GM08714 (cell line): ENCODE measurements around the gene MACF1.
"Not testable (repeated sequence)": the region's sequence is repeated elsewhere in the genome, so short reads cannot be mapped to it uniquely, and the experiment has no call there.

Source experiments
- H3K4me3 ChIP-seq: fragments of 200-500 bp; sonication (Bioruptor generic); 2 replicates; pipeline ENCODE4 v1.5.1; 2014; ENCODE audit warnings: mild to moderate bottlenecking, low read length, inconsistent platforms
- ZNF274 ChIP-seq: IDR thresholded peaks from 2 replicates; pipeline ENCODE4 v1.6.1; 2012; ENCODE audit warnings: mild to moderate bottlenecking, low read depth, low read length

The MACF1 gene

DNA sequence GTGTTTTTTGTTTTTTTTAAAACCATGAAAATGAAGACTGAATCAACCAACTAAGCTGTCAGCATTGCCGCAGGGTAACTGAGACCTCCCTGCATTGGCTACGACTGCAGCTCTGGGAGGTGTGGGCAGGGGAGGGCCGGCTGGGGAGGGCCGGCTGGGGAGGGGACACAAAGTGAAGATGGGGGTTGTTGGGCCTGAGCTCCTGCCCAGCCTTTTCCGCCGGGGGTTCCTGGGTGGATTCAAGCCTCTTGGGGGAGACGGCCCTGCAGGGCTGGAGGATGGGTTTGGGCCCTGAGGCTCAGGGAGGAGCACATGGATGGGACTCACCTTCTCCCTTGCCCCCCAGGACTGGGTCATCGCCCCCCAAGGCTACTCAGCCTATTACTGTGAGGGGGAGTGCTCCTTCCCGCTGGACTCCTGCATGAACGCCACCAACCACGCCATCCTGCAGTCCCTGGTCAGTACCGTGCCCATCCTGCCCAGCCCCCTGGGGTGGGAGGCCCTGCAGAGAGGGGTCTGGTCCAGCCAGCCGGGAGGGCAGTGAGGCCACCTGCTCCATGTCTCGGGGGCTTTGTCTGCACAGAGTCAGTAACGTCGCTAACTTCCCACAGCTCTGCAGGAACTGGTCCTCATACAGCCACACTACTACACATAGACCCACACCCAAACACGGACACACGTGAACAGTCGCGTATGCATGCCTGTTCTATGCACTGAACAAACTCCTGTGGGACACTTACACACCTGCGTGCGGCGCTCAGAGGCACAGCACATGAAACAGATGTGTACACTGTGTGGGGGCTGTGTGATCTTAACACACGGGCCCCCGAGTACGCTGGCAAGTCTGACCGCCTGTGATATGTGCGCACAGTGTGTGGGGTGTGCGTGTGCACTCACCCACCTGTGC is 318.4 kb downstream of the MACF1 start:
- no peak overlapping the region for H3K4me3 ChIP-seq
- no peak for TF ChIP-seq ZNF274

DNA sequence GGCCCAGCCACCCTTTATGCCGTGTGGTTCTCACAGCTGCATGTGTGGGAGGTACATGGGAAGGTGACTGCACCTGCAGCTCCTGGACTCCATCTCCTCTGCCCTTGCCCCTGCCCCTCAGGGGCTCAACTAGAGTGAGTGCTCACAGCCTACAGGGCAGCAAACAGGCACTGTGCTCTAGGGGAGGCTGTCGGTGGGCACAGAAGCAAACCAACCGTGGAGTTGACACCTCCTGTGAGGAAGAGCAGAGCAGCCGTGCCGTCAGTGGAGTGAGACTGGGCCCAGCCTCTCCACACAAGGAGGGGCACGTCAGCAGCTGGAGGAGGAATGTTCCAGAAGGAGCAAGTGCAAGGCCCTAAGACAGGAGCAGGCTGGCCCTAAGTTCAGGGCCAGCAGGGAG is 319.7 kb downstream of the MACF1 start:
- TF ChIP-seq ZNF274, result no peak
- no peak overlapping the region for H3K4me3 ChIP-seq

DNA sequence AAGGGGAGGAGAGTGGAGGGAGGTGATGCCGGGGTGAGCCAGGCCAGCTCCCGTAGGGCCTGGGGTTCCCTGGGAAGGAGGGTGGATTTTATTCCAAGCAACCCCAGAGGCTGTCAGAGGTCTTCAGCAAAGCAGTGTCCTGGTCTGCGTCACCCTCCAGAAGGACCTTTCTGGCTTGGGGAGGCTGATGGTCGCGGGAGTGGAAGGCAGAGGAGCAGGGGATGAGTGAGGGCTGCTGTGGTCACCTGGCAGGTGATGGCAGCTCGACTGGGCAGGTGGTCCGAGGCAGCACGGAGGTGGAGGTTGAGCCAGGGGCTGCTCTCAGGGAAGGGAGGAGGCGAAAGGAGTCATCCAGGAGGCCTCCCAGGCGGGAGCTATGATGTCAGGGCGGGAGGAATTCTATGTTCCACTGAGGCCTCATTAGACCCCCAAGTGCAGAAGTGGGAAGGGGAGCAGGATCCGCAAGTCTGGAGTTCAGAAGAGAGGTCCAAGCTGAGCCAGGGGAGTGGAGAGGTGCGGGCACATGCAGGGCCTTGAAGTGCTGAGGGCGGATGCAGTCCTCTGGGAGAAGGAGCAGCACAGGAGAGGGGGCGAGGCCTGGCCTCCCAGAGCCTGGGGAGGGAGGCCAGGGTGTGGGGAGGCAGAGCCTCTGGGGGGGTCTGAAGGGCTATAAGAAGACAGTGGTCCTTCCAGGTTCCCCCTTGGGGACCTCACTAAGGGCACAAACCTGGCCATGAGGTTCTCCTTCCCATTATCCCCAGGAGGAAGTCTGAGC is 320.3 kb downstream of the MACF1 start:
- no peak overlapping the region for H3K4me3 ChIP-seq
- TF ChIP-seq ZNF274, result no peak

DNA sequence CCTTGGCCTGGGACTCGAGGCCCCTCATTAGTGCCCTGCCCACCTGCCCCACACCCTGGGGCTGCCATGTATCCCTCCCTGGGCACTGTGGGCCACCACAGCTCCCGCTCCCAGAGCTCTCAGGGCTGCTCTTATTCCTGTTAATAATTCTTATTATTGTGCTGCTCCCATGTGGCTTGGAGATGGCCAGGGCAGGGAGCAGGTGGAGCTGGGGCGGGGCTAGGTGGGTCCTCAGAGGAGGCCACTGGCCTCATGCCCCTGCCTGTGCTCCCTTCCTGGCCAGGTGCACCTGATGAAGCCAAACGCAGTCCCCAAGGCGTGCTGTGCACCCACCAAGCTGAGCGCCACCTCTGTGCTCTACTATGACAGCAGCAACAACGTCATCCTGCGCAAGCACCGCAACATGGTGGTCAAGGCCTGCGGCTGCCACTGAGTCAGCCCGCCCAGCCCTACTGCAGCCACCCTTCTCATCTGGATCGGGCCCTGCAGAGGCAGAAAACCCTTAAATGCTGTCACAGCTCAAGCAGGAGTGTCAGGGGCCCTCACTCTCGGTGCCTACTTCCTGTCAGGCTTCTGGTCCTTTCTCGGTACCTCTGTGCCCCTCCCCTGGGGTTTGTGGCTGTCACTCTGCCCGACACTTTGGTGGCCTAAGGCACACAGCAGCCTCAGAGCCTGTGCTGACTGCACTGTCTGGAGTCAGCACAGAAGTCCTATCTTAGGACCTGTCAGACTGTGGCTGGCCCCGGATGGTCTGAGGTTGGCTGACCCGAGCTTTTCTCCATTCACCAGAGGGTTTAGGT is 321.1 kb downstream of the MACF1 start:
- no peak overlapping the region for H3K4me3 ChIP-seq
- TF ChIP-seq ZNF274, result no peak

DNA sequence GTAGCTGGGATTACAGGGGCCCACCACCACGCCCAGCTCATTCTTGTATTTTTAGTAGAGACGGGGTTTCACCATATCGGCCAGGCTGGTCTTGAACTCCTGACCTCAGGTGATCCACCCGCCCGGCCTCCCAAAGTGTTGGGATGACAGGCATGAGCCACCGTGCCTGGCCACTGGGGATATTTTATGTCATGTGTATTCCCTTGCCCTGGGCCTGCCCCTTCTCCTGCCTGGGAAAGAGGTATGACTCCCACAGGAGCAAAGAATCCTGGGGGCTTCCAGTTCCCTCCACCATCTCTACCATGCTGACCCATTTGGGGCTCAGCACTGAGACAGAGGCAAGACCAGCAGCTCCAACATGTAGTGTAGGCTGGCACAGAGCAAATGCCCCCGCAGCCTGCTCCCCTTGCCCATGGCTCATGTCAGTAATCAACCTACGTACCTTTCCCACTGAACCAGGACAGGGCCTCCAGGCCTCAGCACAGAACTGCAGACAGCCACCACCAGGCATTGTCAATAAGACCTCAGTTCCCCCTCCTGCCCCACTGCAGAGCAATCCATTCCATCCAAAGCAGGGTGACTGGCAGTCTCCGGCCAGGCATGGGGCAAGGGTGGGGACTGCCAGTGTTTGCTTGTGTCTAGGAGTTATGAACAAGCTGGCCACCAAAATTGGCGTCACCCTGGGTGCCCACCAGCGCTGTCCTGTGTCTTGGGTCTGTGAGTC is 322.1 kb downstream of the MACF1 start:
- TF ChIP-seq ZNF274, result no peak
- no peak overlapping the region for H3K4me3 ChIP-seq

DNA sequence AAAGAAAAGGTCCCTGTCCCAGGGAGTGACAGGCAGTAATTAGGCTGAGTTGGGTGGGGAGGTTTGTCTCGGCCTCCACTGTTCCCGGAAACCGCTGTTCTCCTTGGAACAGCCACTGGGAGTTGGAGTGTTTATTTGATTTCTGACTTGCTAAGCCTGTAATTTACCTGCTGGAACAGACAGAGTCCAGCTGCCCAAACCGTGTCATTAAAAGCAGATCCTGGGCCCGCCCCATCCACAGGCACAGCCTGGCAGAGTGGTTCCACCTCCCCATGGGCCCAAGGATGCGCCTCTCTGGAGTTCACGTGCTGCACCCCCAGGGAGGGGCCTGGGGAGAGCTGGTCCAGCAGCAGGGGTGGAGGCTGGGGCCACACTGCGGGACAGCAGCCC is 322.7 kb downstream of the MACF1 start:
- not testable (repeated sequence) for H3K4me3 ChIP-seq

DNA sequence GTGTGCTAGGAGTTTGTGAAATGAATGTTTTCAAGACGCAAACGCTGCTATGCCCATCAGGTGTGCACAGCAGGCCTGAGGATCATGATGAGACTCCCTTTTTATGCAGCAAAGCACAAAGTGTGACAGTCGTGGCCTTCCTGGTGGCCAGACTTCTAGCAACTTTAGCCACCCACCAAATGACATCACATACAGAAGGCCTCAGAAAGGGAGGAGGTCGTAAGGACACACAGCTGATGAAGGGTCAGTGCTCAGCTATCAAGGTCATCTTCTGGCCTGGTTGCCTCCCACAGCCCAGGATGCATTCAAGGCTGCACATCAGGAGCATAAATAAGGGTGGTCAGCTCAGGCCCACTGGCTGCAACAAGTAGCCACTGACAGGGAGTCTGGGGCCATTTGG is 323.6 kb downstream of the MACF1 start:
- no peak for TF ChIP-seq ZNF274
- H3K4me3 ChIP-seq, result no peak overlapping the region

DNA sequence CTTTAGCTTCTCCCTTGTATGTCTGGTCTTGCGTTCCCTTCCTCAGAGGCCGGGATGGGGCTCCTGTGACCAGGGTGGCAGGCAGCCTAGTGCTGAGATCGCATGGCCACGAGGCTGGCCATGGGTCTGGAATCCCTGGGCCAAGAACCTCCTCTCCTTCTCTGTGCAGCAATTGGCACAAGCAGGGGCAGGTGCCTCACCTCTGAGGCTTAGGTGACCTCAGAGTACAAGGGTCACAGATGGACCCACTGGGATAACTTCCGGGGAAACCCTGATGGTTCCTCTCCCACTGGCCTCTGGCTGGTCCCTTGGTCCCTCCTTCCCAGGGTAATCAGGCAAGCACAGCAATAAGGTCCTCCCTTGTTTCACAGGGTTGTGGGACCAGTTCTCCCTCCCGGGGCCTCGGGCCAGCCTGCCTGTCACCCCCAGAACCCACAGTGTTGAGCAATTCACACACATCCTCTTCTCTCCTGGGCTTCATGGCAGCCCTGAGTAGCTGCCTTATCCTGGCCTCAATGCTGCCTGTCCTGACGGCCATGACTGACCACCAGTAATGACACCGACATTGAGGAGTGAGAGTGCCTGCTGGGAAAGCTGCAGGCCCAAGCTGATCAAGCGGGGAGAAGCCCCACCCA is 325.5 kb downstream of the MACF1 start:
- no peak overlapping the region for H3K4me3 ChIP-seq
- TF ChIP-seq ZNF274, result no peak

DNA sequence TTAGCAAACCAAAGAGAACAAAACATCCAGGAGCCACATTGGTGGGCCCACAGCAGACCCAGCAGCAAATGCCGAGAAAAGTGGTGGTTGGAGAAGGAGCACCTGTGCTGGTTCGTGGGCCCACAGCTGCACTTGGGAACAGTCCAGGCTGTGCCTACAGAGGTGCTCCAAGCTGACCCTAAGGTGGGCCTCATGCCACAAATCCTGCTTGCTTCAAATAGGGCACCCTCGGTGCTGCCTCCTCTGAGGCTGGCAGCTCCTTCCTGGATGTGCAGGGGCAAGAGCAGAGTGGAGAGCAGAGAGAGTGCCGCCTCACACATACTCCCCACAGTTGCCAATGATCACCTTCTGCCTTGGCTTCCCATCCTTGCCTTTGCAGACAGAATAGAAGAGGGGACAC is 327.0 kb downstream of the MACF1 start:
- H3K4me3 ChIP-seq, result no peak overlapping the region
- TF ChIP-seq ZNF274, result no peak

DNA sequence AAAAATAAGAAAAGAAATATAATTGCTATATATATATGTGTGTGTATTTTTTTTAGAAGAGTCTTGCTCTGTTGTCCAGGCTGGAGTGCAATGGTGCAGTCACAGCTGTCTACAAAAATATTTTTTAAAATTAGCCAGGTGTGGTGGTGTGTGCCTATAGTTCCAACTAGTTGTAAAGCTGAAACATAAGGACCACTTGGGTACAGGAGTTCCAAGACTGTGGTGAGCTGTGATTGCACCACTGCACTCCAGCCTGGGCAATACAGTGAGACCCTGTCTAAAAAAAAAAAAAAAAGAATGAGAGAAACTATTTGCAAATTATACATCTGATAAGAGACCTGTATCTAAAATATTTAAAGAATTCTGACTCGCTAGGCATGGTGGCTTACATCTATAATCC is 328.9 kb downstream of the MACF1 start:
- no peak overlapping the region for H3K4me3 ChIP-seq

More for the DNA sequence above, 328.9 kb downstream of the MACF1 start:
- no peak for TF ChIP-seq ZNF274
